ENCODE results near the gene LDB2. TPM values are rescaled to one million over a fixed set of nuclear protein-coding genes. Genes with fewer than 3 reads are reported as not detected.

LDB2 gene
- total RNA-seq, 1 donor from 2014 or later: 31.5 TPM

GRCh38 chr4:16772366-16772850 lies 126.0 kb downstream of the LDB2 start:
- Mint-ChIP-seq H3K27me3 (peaks cover 4% of the 10 kb centered on the region), H3K36me3 (peaks cover 3% of the 10 kb centered on the region), H3K9me3 (no peaks in the 10 kb centered on the region), H3K4me1 (ENCODE audit: unreplicated experiment) (no peaks in the 10 kb centered on the region), H3K27ac (no peak overlapping the region), H3K4me3 (no peak overlapping the region)
- TF ChIP-seq CTCF (conservative IDR thresholded peaks at IDR 0.05): no peak
- DNase-seq (ENCODE audit: extremely low spot score, unreplicated experiment): no peak

- H3K27ac Mint-ChIP-seq: no peak overlapping the region
- no peak for TF ChIP-seq CTCF (conservative IDR thresholded peaks at IDR 0.05)
- no peaks in the 10 kb centered on the region for H3K9me3 Mint-ChIP-seq
- no peak overlapping the region for H3K4me3 Mint-ChIP-seq
- no peak for DNase-seq (ENCODE audit: extremely low spot score, unreplicated experiment)
- H3K36me3 Mint-ChIP-seq: peaks cover 3% of the 10 kb centered on the region
- no peaks in the 10 kb centered on the region for H3K4me1 Mint-ChIP-seq (ENCODE audit: unreplicated experiment)
- peaks cover 4% of the 10 kb centered on the region for H3K27me3 Mint-ChIP-seq
These were observed 127.6 kb downstream of the LDB2 start for GRCh38 chr4:16770710-16771285.

- no peak for TF ChIP-seq CTCF (conservative IDR thresholded peaks at IDR 0.05)
- H3K27ac Mint-ChIP-seq: no peak overlapping the region
- H3K27me3 Mint-ChIP-seq: peaks cover 4% of the 10 kb centered on the region
- no peak for DNase-seq (ENCODE audit: extremely low spot score, unreplicated experiment)
- H3K9me3 Mint-ChIP-seq: peaks cover 1% of the 10 kb centered on the region
- no peak overlapping the region for H3K4me3 Mint-ChIP-seq
- H3K4me1 Mint-ChIP-seq (ENCODE audit: unreplicated experiment): peaks cover under 1% of the 10 kb centered on the region
- peaks cover 3% of the 10 kb centered on the region for H3K36me3 Mint-ChIP-seq
These were observed 130.6 kb downstream of the LDB2 start for GRCh38 chr4:16767861-16768260.

- Mint-ChIP-seq H3K4me1 (ENCODE audit: unreplicated experiment) (peaks cover 7% of the 10 kb centered on the region), H3K9me3 (peaks cover 6% of the 10 kb centered on the region), H3K4me3 (no peak overlapping the region), H3K36me3 (peaks cover 3% of the 10 kb centered on the region), H3K27me3 (peaks cover 4% of the 10 kb centered on the region), H3K27ac (no peak overlapping the region)
- no peak for DNase-seq (ENCODE audit: extremely low spot score, unreplicated experiment)
- no peak for TF ChIP-seq CTCF (conservative IDR thresholded peaks at IDR 0.05)
These were observed 131.2 kb downstream of the LDB2 start for GRCh38 chr4:16767251-16767650.

GRCh38 chr4:16765546-16765945 lies 132.9 kb downstream of the LDB2 start:
- no peak for TF ChIP-seq CTCF (conservative IDR thresholded peaks at IDR 0.05)
- H3K4me1 Mint-ChIP-seq (ENCODE audit: unreplicated experiment): peaks cover 9% of the 10 kb centered on the region
- no peak overlapping the region for H3K27ac Mint-ChIP-seq
- no peaks in the 10 kb centered on the region for H3K27me3 Mint-ChIP-seq
- no peak overlapping the region for H3K4me3 Mint-ChIP-seq
- peaks cover 3% of the 10 kb centered on the region for H3K36me3 Mint-ChIP-seq
- DNase-seq (ENCODE audit: extremely low spot score, unreplicated experiment): no peak
- peaks cover 6% of the 10 kb centered on the region for H3K9me3 Mint-ChIP-seq
